OCI-LY1 (cell line): Measurements from ENCODE around the gene ZFPM1.

ENCODE experiments used
- CTCF ChIP-seq: fragments of 200-600 bp; sonication (generic), shearing (Covaris generic); IDR thresholded peaks from 2 replicates; pipeline ENCODE4 v1.5.1; 2017; ENCODE audit warnings: mild to moderate bottlenecking, antibody characterized with exemption, low read length, moderate library complexity, mixed read lengths
- EZH2 ChIP-seq: fragments of 200-600 bp; sonication (generic), shearing (Covaris generic); IDR thresholded peaks from 2 replicates; pipeline ENCODE4 v1.8.0; 2017; ENCODE audit warnings: borderline replicate concordance, mixed run types, mild to moderate bottlenecking, antibody characterized with exemption, low read length, moderate library complexity, mixed read lengths

- TF ChIP-seq CTCF (no peak), EZH2 (no peak)
Measured at GRCh38 chr16:88531931-88532433, 78.9 kb downstream of the ZFPM1 start.
